GM12874 (cell line): ENCODE measurements around the gene FBXL13.

Experiments
- TF ChIP-seq, protein P1 (sequence below): IDR thresholded peaks from 2 replicates; pipeline ENCODE4 v1.5.1; 2011; ENCODE audit warnings: low read depth, mild to moderate bottlenecking, control low read depth, low read length, moderate library complexity; ENCODE audit not compliant: insufficient read depth

The FBXL13 gene

DNA sequence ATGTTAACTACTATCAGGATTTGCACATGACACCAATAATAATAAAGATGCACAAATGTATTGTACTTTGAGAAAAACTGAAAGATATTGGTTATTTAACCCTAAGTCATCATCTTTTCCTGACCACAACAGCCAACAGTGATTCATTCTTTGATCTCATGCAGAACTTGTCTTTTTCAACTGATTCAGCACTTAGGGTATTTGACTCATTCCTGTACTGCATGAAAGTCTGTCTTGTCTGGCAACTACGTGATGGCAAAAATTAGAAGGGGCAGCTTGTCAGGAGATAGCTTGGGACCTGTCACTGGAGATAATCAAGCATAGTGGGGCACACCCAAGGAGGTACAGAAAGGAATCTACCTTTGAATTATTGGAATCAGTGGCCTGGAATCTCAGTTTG lies 239.6 kb downstream of the FBXL13 start:
- TF ChIP-seq, protein P1, sequence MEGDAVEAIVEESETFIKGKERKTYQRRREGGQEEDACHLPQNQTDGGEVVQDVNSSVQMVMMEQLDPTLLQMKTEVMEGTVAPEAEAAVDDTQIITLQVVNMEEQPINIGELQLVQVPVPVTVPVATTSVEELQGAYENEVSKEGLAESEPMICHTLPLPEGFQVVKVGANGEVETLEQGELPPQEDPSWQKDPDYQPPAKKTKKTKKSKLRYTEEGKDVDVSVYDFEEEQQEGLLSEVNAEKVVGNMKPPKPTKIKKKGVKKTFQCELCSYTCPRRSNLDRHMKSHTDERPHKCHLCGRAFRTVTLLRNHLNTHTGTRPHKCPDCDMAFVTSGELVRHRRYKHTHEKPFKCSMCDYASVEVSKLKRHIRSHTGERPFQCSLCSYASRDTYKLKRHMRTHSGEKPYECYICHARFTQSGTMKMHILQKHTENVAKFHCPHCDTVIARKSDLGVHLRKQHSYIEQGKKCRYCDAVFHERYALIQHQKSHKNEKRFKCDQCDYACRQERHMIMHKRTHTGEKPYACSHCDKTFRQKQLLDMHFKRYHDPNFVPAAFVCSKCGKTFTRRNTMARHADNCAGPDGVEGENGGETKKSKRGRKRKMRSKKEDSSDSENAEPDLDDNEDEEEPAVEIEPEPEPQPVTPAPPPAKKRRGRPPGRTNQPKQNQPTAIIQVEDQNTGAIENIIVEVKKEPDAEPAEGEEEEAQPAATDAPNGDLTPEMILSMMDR, result no peak

DNA sequence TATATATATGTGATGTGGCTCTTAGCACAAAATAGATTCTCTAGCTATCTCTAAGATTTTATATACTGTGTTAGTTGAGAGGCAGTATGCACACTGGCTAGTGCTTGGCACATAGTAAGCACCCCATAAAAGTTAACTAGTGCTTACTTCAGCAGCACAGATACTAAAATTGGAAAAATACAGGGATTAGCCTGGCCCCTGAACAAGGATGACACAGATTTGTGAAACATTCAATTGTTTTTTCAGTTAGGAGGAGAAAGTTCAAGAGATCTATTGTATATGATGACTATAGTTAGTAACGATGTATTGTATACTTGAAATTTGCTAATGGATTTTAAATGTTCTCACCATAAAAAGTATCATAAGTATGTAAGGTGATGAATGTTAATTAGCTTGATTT lies 240.1 kb downstream of the FBXL13 start:
- TF ChIP-seq, protein P1, result no peak

DNA sequence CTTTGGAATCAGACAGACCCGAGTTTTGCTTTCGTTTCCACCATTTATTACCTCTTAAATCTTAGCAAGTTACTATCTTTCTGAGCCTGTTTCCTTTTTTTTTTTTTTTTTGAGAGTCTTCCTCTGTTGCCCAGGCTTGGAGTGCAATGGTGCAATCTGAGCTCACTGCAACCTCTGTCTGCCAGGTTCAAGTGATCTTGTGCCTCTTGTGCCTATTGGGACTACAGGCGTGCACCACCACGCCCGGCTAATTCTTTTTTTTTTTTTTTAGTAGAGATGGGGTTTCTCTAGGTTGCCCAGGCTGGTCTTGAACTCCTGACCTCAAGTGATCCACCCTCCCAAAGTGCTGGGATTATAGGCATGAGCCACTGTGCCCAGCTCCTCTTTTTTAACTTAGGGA lies 241.3 kb downstream of the FBXL13 start:
- TF ChIP-seq, protein P1, result no peak

DNA sequence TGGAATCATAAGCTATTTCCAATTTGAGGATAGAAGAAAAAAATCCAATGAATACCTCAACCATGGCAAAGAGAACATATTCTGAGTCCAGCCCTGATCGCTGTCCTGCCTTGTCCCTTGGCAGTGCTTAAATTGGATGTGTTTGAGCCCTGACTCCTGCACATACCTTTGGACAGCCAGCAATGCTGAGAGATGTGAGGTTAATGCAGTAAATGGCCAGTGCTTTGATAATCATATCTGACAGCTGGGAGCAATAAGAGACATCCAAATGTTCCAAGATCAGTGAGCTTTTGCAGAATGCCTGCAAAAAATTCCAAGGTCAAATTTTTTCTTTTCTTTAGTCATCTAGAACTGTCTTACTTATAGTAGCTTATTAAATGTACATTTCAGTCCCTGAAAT lies 241.9 kb downstream of the FBXL13 start:
- TF ChIP-seq, protein P1, result no peak

DNA sequence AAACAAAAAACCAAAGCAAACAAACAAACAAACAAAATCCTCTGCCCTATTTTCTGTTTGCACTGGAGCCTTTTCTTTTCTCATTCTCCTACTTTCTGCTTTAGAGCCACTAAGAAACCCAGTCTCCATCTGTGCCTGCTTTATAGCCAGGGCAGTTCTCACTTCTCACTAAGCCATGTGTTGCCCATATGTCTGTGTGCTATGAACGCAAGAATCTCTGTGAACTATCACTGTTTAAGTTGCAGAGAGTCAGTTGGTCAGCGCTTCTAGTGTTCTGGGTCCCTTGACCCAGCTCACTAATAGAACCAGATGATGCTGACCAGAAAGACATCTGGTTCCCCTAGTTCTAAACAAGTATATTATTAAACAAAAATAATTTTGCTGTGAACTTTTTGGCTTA lies 244.4 kb downstream of the FBXL13 start:
- TF ChIP-seq, protein P1, result no peak

DNA sequence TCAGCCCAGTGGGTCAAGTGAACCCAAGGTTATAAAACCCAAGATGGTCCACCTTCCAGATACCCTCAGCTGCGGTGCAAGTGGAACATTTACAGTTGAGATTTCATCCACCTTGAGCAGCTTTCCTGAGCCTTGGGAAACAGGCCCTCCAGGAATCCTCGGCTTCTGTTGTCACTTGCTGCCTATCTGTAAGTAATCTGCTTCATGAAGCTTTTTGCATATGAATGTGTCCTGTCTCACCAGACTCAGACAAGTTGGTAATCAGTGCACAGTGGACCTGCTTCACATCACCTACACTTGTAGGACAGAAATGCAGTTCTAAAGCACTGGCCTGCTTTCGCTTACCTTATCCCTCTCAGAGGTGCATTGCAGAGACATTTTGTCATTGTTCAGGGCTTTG lies 245.5 kb downstream of the FBXL13 start:
- TF ChIP-seq, protein P1, result no peak

DNA sequence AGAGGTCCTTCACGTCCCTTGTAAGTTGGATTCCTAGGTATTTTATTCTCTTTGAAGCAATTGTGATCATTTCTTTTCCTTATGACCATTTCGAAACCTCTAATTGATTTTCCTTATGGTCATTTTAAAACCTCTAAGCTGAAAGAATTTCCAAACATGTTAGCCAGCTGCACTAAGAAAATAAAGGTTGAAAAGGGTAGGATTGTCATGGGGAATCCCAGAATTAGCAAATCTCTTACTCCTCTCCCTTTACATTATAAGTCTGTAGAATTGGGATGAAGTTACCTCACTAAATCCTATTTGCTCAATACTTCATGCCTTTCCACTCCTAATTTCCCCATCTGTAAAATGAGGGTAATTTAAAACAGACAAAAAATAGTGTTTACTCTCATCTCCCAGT lies 246.3 kb downstream of the FBXL13 start:
- TF ChIP-seq, protein P1, result no peak
